ENCODE data around the gene DSN1.

DSN1 gene

DNA sequence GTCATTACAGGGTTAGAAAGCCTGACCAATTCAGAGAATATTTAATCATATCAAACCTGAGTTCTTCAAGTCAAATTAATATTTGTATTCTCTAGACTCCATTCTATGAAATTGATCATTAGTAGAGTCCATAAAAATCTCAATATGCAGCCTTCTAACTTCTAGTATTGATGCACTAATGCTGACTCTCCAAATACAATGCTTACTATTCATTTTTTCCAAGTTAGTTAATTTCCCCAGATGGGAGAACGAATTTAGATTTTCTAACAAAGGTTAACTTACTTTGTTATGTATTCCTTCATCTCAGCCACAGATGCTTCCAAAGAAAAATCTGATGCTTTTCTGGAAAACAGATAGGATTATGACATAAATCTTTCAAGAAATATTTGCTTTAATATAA is 15.3 kb downstream of the DSN1 start:
- TF ChIP-seq CTCF (IDR thresholded peaks at IDR 0.05; ENCODE audit: low read depth, low read length): no peak
- H3K4me3 ChIP-seq (ENCODE audit: low read depth, low read length): no peak overlapping the region

DNA sequence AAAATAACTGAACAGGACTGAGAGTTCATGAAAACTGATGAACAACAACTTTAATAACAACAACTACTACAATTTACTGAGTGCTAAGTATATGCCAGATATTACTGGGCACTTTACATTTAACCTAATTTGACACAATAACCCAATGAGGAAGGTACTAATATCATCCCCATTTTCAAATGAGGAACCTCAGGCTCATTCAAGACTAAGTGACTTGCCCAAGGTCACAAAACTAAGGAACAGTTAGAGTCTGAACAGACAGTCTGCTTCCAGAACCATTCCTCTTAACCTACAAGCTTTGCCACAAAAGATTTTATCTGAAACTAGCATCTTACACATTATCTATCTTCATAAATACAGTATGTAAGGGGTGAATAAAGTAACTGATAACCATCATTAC is 17.1 kb downstream of the DSN1 start:
- TF ChIP-seq CTCF (IDR thresholded peaks at IDR 0.05; ENCODE audit: low read depth, low read length): no peak
- no peak overlapping the region for H3K4me3 ChIP-seq (ENCODE audit: low read depth, low read length)

GRCh38 chr20:36754656-36755222 is 18.8 kb downstream of the DSN1 start:
- no peak overlapping the region for H3K4me3 ChIP-seq (ENCODE audit: low read depth, low read length)
- peak; percentile 59 for TF ChIP-seq CTCF (IDR thresholded peaks at IDR 0.05; ENCODE audit: low read depth, low read length)

DNA sequence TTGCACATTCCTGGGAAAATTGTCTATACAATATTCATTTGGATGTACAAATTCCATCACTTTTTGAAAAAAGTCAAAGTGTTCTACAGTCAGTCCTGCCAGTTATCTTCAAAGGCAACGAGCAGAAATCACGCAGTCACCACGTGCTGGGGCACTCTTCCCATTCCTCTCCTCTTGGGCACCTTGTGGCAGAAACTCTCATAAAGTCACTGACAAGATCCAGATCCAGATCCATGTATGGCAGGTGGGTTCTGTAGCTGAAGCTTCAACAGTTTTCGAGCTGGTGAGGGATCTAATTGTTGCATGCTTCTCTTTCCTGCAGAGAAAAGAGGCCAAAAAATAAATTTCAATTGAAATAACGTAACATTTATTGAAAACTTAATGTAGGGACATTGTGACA is 21.0 kb downstream of the DSN1 start:
- H3K4me3 ChIP-seq (ENCODE audit: low read depth, low read length): no peak overlapping the region
- no peak for TF ChIP-seq CTCF (IDR thresholded peaks at IDR 0.05; ENCODE audit: low read depth, low read length)

DNA sequence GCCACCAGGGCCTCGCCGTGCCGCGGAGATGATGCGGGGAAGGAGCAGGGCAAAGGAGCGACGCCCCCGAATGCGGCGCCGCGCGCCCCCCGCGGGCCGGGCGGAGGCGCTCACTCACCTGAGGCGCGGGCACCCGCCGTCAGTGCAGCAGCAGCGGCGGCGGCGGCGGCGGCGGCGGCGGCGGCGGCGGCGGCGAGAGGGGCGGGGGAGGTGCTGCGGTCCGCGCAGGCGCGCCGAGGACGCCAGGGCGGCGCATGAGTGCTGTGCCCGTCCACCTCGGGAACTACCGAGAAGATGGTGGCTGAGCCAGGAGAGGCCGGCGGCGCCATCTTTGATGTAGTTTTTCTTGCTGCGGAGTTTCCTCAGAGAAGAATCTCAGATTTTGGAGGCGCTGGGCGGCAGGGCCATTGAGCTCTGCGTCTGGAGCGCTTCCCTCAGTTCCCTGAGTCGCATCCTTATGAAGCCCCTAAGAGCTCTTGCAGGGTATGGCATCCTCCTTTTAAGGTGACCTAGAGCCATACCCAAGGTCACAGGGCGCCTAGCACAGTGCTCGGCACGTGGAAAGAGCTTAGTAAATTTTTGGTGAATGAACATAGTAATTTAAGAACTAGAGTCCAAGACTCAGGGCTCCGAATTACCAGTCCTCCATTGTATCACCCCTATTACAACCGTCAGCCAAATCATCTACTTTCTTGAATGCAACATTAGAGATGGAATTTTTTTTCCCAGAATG is 27.5 kb downstream of the DSN1 start, which contains the start of gene NDRG3:
NDRG3 (minus strand) TSS at position 164 of the 733 bp plus-strand sequence. CDS start 24,355 bp downstream, outside the sequence.
- no peak for TF ChIP-seq CTCF (IDR thresholded peaks at IDR 0.05; ENCODE audit: low read depth, low read length)
- peak within 1 kb of the TSS; percentile 77 for H3K4me3 ChIP-seq (ENCODE audit: low read depth, low read length)

GRCh38 chr20:36745234-36745926 is 28.2 kb downstream of the DSN1 start:
- no peak for TF ChIP-seq CTCF (IDR thresholded peaks at IDR 0.05; ENCODE audit: low read depth, low read length)
- H3K4me3 ChIP-seq (ENCODE audit: low read depth, low read length): peak overlapping the region; percentile 77

DNA sequence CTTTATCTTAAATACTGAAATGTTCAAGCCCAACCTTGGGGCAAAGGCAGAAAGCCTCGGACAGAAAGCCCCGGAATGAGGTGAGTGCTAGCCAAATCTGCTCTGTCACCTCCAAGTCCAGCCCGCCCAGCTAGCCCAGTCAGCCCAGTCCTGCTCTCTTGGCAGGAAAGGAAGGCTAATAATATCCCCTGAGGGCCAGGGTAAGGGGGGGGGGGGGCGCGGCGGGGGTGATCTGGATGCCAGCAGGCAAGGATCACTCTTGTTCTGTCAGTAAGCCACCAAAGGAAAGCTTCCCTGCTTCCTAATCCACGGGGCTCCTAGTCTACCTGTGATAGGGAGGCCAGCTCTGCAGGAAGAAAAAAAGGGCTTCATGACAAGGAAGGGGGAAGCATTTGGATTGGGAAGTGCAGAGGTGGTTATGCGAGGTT is 28.8 kb downstream of the DSN1 start:
- H3K4me3 ChIP-seq (ENCODE audit: low read depth, low read length): peak overlapping the region; percentile 77

More for the DNA sequence above, 28.8 kb downstream of the DSN1 start:
- no peak for TF ChIP-seq CTCF (IDR thresholded peaks at IDR 0.05; ENCODE audit: low read depth, low read length)

Data from WI38 (cell line).